Spinal cord (tissue), 10 donors: ENCODE results near the gene DUSP7. TPM values are rescaled to one million over a fixed set of nuclear protein-coding genes. Genes with fewer than 3 reads are reported as not detected.
"Not testable (repeated sequence)": the region's sequence is repeated elsewhere in the genome, so short reads cannot be mapped to it uniquely, and the experiment has no call there.

Experiments used
- DNase-seq, 6 donors: peaks; one replicate each; pipeline versions ENCODE4 v3.0.0 to v3.0.0-alpha.2; 2013 to 2015; ENCODE audit warnings: low spot score in 6 of 6, low read depth in 4 of 6
- H3K27ac ChIP-seq: one replicate; pipeline ENCODE4 v1.5.1; 2013; ENCODE audit warnings: low read depth, low read length, control low read depth
- H3K27me3 ChIP-seq: one replicate; pipeline ENCODE4 v1.6.1; 2013; ENCODE audit warnings: low read length; ENCODE audit not compliant: control insufficient read depth, insufficient read depth
- H3K36me3 ChIP-seq: one replicate; pipeline ENCODE4 v1.6.1; 2013; ENCODE audit warnings: low read length; ENCODE audit not compliant: control insufficient read depth, insufficient read depth
- H3K4me1 ChIP-seq: one replicate; pipeline ENCODE4 v1.6.1; 2013; ENCODE audit warnings: low read length; ENCODE audit not compliant: control insufficient read depth, insufficient read depth
- H3K4me3 ChIP-seq: one replicate; pipeline ENCODE4 v1.5.1; 2013; ENCODE audit warnings: low read depth, low read length, control low read depth
- H3K9me3 ChIP-seq: one replicate; pipeline ENCODE4 v1.6.1; 2013; ENCODE audit warnings: low read length; ENCODE audit not compliant: control insufficient read depth, insufficient read depth
- WGBS: methylation state at CpG from one replicate; pipeline ENCODE4 v1.1.5; 2013; ENCODE audit warnings: missing lambda C conversion rate; ENCODE audit not compliant: insufficient coverage; 5-methylcytosine and 5-hydroxymethylcytosine counted together
- polyA plus RNA-seq, 2 donors: library from polyadenylated mRNA; unstranded; fragments of 120-200 nt; gene quantifications; one replicate each; pipeline ENCODE4 v1.2.1, GENCODE V29; 2013; ENCODE audit not compliant: insufficient read length in 2 of 2
- total RNA-seq, 2 donors: library from RNA; depleted of rRNA in 1 of 2; stranded (reverse); fragments of 120-200 nt in 1 of 2; fragments of >200 nt in 1 of 2; gene quantifications; one replicate each; pipeline versions ENCODE4 v1.2.3 to v1.2.4, GENCODE V29; 2013 to 2014
- donor health status: healthy.

DUSP7 gene
- total and polyA plus RNA-seq, 4 donors = 9.2 to 29.6 (median 21.1) TPM

DNA sequence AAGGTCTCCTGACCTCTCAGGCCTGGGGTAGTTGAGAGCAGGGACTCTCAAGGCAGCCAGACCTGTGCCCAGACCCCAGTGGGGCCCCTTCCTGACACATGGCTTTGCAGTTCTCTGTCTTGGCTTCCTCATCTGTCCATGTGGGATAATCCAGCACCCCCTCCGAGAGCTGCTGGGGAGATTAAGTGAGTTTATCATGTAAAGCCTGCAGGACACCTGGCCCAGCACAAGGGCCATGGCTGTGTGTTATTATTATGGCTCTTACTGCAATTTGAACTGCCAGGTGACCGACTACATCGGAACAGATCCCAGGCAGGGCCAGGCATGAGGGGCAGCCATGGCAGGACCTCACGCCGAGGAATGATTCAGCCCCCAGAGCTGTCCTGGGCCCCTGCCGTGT lies 12.6 kb downstream of the DUSP7 start:
- Histone ChIP-seq H3K4me1 (peaks cover 86% of the 10 kb centered on the region), H3K4me3 (no peak overlapping the region), H3K27ac (no peak overlapping the region), H3K27me3 (no peaks in the 10 kb centered on the region), H3K36me3 (peaks cover 22% of the 10 kb centered on the region), H3K9me3 (no peaks in the 10 kb centered on the region)
- WGBS = 57% methylated on average over 6 of the region's 6 CpGs
- no peak for DNase-seq

DNA sequence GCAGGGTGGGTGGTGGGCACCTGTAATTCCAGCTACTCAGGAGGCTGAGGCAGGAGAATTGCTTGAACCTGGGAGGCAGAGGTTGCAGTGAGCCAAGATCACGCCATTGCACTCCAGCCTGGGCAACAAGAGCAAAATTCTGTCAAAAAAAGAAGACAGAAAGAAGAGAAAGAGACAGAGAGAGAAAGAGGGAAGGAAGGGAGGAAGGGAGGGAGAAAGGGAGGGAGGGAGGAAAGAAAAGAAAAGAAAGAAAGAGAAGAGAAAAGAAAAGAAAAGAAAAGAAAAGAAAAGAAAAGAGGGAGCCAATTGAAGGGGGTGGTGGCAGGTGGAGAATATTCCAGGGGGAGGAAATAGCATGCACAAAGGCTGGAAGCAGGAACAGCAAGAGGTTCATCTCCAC lies 13.3 kb downstream of the DUSP7 start:
- H3K27me3 ChIP-seq, H3K4me3 ChIP-seq, DNase-seq, H3K27ac ChIP-seq, H3K9me3 ChIP-seq: not testable (repeated sequence)
- Histone ChIP-seq H3K4me1 (peaks cover 87% of the 10 kb centered on the region), H3K36me3 (peaks cover 18% of the 10 kb centered on the region)
- WGBS = 100% methylated on average over 1 of the region's 1 CpG

DNA sequence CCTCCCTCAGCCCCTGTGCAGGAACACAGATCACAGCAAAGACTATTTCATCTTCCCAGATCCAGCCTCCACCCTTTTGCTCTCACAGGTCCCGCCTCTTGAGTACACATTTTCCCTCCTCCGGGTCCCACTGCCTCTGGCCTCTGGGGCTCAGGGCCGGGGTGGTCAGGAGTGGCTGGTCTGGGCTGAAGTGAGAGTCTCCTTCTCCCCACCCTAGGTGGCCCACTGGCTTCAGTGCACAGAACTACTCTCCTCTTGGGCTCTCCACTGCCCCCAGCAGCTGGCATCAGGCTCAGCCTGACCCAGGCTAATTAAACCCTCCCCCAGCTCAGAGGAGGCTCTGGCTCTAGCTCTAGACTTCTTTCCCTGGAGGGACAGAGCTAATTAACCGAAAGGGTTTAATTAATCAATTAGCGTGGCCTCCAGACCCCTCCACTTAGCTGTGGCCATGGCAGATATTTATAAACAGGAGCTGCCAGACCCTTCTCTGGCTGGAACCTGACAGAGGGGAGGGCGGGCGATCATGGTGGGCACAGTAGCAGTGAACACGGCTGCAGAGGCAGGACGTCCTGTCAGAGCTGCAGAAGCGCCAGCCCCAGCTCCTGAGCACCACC lies 15.1 kb downstream of the DUSP7 start:
- WGBS = 42% methylated on average over 7 of the region's 10 CpGs
- Histone ChIP-seq H3K27me3 (no peaks in the 10 kb centered on the region), H3K9me3 (no peaks in the 10 kb centered on the region), H3K4me3 (no peak overlapping the region), H3K36me3 (peaks cover 3% of the 10 kb centered on the region), H3K4me1 (peaks cover 83% of the 10 kb centered on the region), H3K27ac (peak overlapping the region; percentile 96)
- peak in 2 of 6 donors; percentile 66 to 84 for DNase-seq

DNA sequence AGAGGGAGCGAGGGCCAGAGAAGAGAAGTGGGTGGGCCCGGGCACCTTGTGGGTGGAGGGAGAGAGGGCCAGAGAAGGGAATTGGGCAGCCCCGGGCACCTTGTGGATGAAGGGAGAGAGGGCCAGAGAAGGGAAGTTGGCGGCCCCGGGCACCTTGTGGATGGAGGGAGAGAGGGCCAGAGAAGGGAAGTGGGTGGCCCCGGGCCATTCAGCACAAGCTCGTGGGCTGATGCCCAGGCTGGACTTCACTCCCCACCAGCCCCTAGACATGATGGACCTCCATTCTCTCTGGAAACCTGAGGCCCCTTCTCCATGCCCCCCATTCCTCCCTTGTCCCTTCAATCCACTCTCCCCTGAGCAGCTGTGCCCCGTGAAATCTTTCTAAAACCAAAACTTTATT lies 15.8 kb downstream of the DUSP7 start:
- DNase-seq = no peak
- WGBS = 59% methylated on average over 5 of the region's 8 CpGs
- H3K9me3 ChIP-seq = no peaks in the 10 kb centered on the region
- H3K27me3 ChIP-seq = no peaks in the 10 kb centered on the region
- H3K27ac ChIP-seq = peak overlapping the region; percentile 96
- no peak overlapping the region for H3K4me3 ChIP-seq
- peaks cover 2% of the 10 kb centered on the region for H3K36me3 ChIP-seq
- H3K4me1 ChIP-seq = peaks cover 81% of the 10 kb centered on the region

DNA sequence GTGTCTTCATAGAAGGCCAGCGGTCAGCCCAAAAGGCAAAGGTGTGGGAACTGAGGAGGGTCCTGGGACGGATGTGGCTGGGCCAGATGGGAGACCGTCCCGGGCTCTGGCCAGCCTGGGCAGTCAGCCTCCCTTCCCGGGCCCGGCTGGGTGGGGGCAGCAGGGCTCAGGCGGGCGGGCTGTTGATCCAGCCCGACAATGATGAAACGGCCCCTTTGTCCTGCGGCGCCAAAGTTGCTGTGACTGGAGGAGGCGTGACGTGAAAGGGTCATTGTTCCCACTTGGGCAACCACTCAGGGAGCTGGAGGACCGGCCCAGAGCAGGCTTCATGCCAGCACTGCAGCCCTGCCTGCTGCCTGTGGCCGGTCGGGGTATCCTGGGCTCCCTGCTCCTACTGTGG lies 16.5 kb downstream of the DUSP7 start:
- H3K9me3 ChIP-seq = no peaks in the 10 kb centered on the region
- H3K4me1 ChIP-seq = peaks cover 76% of the 10 kb centered on the region
- peak overlapping the region; percentile 96 for H3K27ac ChIP-seq
- peak; percentile 68 to 96 (median 86) for DNase-seq
- H3K36me3 ChIP-seq = peaks cover 2% of the 10 kb centered on the region
- WGBS = 26% methylated on average over 17 of the region's 17 CpGs
- H3K27me3 ChIP-seq = no peaks in the 10 kb centered on the region
- no peak overlapping the region for H3K4me3 ChIP-seq

DNA sequence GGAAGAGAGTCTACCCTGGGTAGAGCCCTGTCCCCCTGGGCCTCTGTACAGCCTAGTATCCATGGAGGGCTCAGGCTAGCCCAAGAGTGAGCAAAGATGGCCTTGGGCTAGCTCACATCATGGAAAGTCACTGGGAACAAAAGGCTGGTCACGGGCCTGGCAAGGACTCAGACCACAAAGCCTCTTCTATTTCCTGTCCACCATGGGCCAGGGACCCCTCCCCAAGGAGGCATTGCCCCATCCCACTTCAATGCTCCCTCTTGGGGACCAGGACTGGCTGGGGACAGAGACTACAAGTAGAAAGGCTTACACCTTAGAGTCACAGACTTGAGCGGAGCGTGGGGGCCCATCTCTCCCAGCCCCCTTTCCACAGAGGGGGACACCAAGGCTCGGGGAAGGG lies 16.9 kb downstream of the DUSP7 start:
- H3K4me3 ChIP-seq = no peak overlapping the region
- no peaks in the 10 kb centered on the region for H3K9me3 ChIP-seq
- no peak for DNase-seq
- no peaks in the 10 kb centered on the region for H3K27me3 ChIP-seq
- 60% methylated on average over 1 of the region's 4 CpGs for WGBS
- H3K27ac ChIP-seq = peak overlapping the region; percentile 96
- H3K36me3 ChIP-seq = peaks cover 2% of the 10 kb centered on the region
- H3K4me1 ChIP-seq = peaks cover 76% of the 10 kb centered on the region

DNA sequence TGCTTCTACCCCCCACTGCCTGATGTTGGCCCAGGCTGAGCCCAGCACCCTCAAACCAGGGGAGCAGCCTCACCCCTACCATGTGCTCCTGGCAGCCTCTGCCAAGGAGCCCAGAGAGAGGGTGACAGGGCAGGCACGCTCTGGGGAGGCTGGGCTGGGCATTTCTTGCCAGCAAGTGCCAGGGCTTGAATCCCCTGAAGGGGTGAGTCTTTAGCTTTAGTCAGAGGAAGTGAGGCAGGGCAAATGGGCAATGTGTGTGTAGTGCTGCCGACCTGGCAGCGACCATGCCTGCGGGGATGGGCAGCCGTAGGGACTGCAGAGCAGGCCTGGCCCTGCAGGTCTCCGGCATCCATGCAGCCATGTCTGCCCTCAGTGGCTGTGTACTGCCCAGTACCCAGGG lies 18.1 kb downstream of the DUSP7 start:
- Histone ChIP-seq H3K27ac (peak overlapping the region; percentile 15), H3K4me3 (no peak overlapping the region), H3K27me3 (no peaks in the 10 kb centered on the region), H3K4me1 (peaks cover 74% of the 10 kb centered on the region), H3K9me3 (no peaks in the 10 kb centered on the region), H3K36me3 (peaks cover 2% of the 10 kb centered on the region)
- 63% methylated on average over 6 of the region's 6 CpGs for WGBS
- no peak for DNase-seq

DNA sequence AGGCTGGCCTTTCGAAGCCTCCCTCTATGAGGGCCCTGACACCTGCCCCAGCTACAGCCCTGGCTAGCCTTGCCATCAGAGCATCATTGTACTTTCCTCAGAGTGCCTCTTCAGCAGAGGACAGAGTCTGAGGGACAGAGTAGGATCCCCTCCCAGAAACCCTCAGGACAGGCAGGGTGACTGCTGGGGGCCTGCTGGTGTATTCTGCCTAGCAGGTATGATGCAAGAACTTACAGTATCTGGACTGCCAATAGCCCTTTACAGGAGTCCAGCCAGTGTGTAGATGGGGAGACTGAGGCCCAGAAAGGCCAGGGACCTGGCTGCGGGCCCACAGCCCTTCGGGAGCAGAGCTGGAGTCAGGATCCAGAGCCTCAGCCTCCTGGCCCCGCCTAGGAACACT lies 19.1 kb downstream of the DUSP7 start:
- no peaks in the 10 kb centered on the region for H3K9me3 ChIP-seq
- no peaks in the 10 kb centered on the region for H3K27me3 ChIP-seq
- peaks cover 5% of the 10 kb centered on the region for H3K36me3 ChIP-seq
- no peak overlapping the region for H3K27ac ChIP-seq
- no peak overlapping the region for H3K4me3 ChIP-seq
- peaks cover 83% of the 10 kb centered on the region for H3K4me1 ChIP-seq
- no peak for DNase-seq
- WGBS = 100% methylated on average over 4 of the region's 4 CpGs

DNA sequence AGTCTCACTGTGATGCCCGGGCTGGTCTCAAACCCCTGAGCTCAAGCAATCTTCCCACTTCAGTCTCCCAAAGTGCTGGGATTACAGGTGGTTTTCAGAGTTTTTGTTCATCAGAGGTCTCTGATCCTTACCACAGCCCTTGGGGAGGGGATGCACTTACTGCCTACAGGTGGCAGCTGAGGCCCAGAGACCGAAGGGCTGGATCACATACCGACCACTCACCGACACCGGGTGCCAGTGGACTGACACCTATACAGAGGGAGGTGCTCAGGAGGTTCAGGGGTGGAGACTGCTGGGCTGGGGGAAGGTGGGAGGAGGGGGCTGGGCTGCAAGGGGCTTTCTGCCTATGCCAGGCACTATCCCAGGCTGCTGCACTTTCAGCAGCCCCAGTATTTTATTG lies 19.5 kb downstream of the DUSP7 start:
- WGBS = 51% methylated on average over 4 of the region's 5 CpGs
- no peak overlapping the region for H3K27ac ChIP-seq

DNA sequence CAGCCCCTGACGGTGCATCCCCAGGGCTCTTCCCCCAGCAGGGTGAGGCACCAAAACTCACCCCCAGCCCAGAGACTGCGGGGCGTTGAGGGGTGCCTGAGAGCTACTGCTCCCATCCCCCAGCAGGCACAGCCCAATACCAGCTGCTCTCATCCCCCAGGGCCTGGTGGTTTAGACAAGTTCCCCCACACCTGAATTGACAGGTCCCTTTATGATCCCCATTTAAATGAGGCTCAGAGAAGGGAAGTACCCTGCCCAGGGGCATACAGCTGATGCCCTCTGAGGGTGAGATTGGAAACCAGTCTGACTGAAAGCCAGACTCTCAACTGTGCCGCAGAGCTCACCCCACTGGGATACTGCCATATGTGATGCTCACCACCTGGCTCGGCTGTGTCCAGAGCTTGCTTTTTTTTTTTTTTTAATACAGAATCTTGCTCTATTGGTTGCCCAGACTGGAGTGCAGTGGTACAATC lies 20.1 kb downstream of the DUSP7 start:
- 66% methylated on average over 3 of the region's 5 CpGs for WGBS
- Histone ChIP-seq H3K27ac (no peak overlapping the region), H3K27me3 (no peaks in the 10 kb centered on the region), H3K9me3 (no peaks in the 10 kb centered on the region), H3K4me1 (peaks cover 81% of the 10 kb centered on the region), H3K4me3 (no peak overlapping the region), H3K36me3 (peaks cover 5% of the 10 kb centered on the region)
- peak in 1 of 6 donors; percentile 18 for DNase-seq

More for the DNA sequence above, 19.5 kb downstream of the DUSP7 start:
- Histone ChIP-seq H3K27me3 (no peaks in the 10 kb centered on the region), H3K9me3 (no peaks in the 10 kb centered on the region), H3K36me3 (peaks cover 5% of the 10 kb centered on the region), H3K4me3 (no peak overlapping the region), H3K4me1 (peaks cover 86% of the 10 kb centered on the region)
- DNase-seq = no peak
